OCI-LY7 (cell line): ENCODE data around the gene ELL.

Experiments used
- CTCF ChIP-seq: fragments of 200-600 bp; sonication (generic); conservative IDR thresholded peaks from 2 replicates; pipeline ENCODE4 v1.5.1; 2014; ENCODE audit warnings: mild to moderate bottlenecking, antibody characterized with exemption, low read length, moderate library complexity, mixed read lengths
- EZH2phosphoT487 ChIP-seq: fragments of 200-600 bp; sonication (generic); IDR thresholded peaks from 2 replicates; pipeline ENCODE4 v1.6.1; 2018; ENCODE audit warnings: low read depth, borderline replicate concordance, mild to moderate bottlenecking, mixed run types, antibody characterized with exemption, low read length, moderate library complexity, mixed read lengths

- TF ChIP-seq CTCF (no peak), EZH2phosphoT487 (no peak)
Observed at GRCh38 chr19:18414504-18415177, 107.2 kb downstream of the ELL start.
